H9 (cell line): Measurements from ENCODE around the gene OBP2B. TPM values are rescaled to one million over a fixed set of nuclear protein-coding genes. Genes with fewer than 3 reads are reported as not detected.

Source experiments
- DNase-seq: peaks from one replicate; pipeline ENCODE4 v3.0.0-alpha.2; 2017
- H2AFZ ChIP-seq: one replicate; pipeline ENCODE4 v1.6.1; 2013; ENCODE audit warnings: mild to moderate bottlenecking, low read length, control low read depth, moderate library complexity
- H2AK5ac ChIP-seq: 2 replicates; pipeline ENCODE4 v1.6.1; 2013; ENCODE audit warnings: low read length, control low read depth, mixed read lengths; ENCODE audit not compliant: insufficient read length
- H2BK120ac ChIP-seq: one replicate; pipeline ENCODE4 v1.6.1; 2013; ENCODE audit warnings: low read depth, mild to moderate bottlenecking, low read length, control low read depth, inconsistent platforms; ENCODE audit not compliant: poor library complexity, severe bottlenecking
- H2BK12ac ChIP-seq: 2 replicates; pipeline ENCODE4 v1.6.1; 2013; ENCODE audit warnings: low read length, control low read depth, mixed read lengths, low read depth; ENCODE audit not compliant: insufficient read length
- H2BK15ac ChIP-seq: 2 replicates; pipeline ENCODE4 v1.6.1; 2013; ENCODE audit warnings: low read depth, low read length, control low read depth
- H2BK20ac ChIP-seq: one replicate; pipeline ENCODE4 v1.6.1; 2013; ENCODE audit warnings: low read depth, mild to moderate bottlenecking, low read length, control low read depth, inconsistent platforms; ENCODE audit not compliant: poor library complexity, severe bottlenecking
- H2BK5ac ChIP-seq: 2 replicates; pipeline ENCODE4 v1.6.1; 2013; ENCODE audit warnings: low read length, control low read depth, mixed read lengths; ENCODE audit not compliant: insufficient read length
- H3K14ac ChIP-seq: 2 replicates; pipeline ENCODE4 v1.6.1; 2013; ENCODE audit warnings: low read length, control low read depth; ENCODE audit not compliant: insufficient read depth
- H3K18ac ChIP-seq: 2 replicates; pipeline ENCODE4 v1.6.1; 2013; ENCODE audit warnings: low read depth, mild to moderate bottlenecking, mixed read lengths, low read length, control low read depth; ENCODE audit not compliant: insufficient read length
- H3K23ac ChIP-seq: 2 replicates; pipeline ENCODE4 v1.6.1; 2013; ENCODE audit warnings: low read length, control low read depth, mixed read lengths, low read depth; ENCODE audit not compliant: insufficient read length
- H3K23me2 ChIP-seq: 2 replicates; pipeline ENCODE4 v1.6.1; 2013; ENCODE audit warnings: low read depth, mild to moderate bottlenecking, mixed read lengths, low read length, control low read depth; ENCODE audit not compliant: insufficient read length, poor library complexity, severe bottlenecking
- H3K27ac ChIP-seq: 2 replicates; pipeline ENCODE4 v1.5.1; 2013; ENCODE audit warnings: low read length, control low read depth, mixed read lengths, low read depth; ENCODE audit not compliant: insufficient read length
- H3K27me3 ChIP-seq: 2 replicates; pipeline ENCODE4 v1.6.1; 2013; ENCODE audit warnings: low read length, control low read depth, inconsistent platforms; ENCODE audit not compliant: insufficient read depth
- H3K4ac ChIP-seq: 2 replicates; pipeline ENCODE4 v1.6.1; 2013; ENCODE audit warnings: low read depth, mild to moderate bottlenecking, control low read depth, inconsistent platforms, low read length, moderate library complexity
- H3K4me1 ChIP-seq: 2 replicates; pipeline ENCODE4 v1.6.1; 2013; ENCODE audit warnings: low read length, control low read depth, inconsistent platforms; ENCODE audit not compliant: insufficient read depth
- H3K4me2 ChIP-seq: 2 replicates; pipeline ENCODE4 v1.6.1; 2013; ENCODE audit warnings: low read length, control low read depth, mixed read lengths; ENCODE audit not compliant: insufficient read length, insufficient read depth
- H3K56ac ChIP-seq: 2 replicates; pipeline ENCODE4 v1.6.1; 2013; ENCODE audit warnings: low read depth, mild to moderate bottlenecking, mixed read lengths, low read length, control low read depth; ENCODE audit not compliant: insufficient read length
- H3K79me1 ChIP-seq: 2 replicates; pipeline ENCODE4 v1.6.1; 2013; ENCODE audit warnings: low read depth, mild to moderate bottlenecking, moderate library complexity, low read length, control low read depth, inconsistent platforms; ENCODE audit not compliant: insufficient read depth, poor library complexity, severe bottlenecking
- H3K79me2 ChIP-seq: 2 replicates; pipeline ENCODE4 v1.6.1; 2013; ENCODE audit warnings: low read length, control low read depth, inconsistent platforms; ENCODE audit not compliant: insufficient read depth
- H3K9ac ChIP-seq: 2 replicates; pipeline ENCODE4 v1.6.1; 2013; ENCODE audit warnings: low read length, control low read depth, mixed read lengths; ENCODE audit not compliant: insufficient read length; ENCODE audit errors: extremely low read depth
- H3K9me3 ChIP-seq: one replicate; pipeline ENCODE4 v1.6.1; 2013; ENCODE audit warnings: low read depth, low read length, inconsistent platforms; ENCODE audit not compliant: control insufficient read depth
- H3T11ph ChIP-seq: one replicate; pipeline ENCODE4 v1.6.1; 2013; ENCODE audit warnings: mild to moderate bottlenecking, low read length, control low read depth, inconsistent platforms
- H4K20me1 ChIP-seq: one replicate; pipeline ENCODE4 v1.6.1; 2013; ENCODE audit not compliant: control insufficient read depth, insufficient read length, insufficient read depth
- H4K5ac ChIP-seq: 2 replicates; pipeline ENCODE4 v1.6.1; 2013; ENCODE audit warnings: low read depth, mild to moderate bottlenecking, mixed read lengths, low read length, control low read depth; ENCODE audit not compliant: insufficient read length
- H4K8ac ChIP-seq: replicated peaks from 2 replicates; pipeline ENCODE4 v1.6.1; 2013; ENCODE audit warnings: low read length, control low read depth, mixed read lengths, low read depth; ENCODE audit not compliant: insufficient read length
- H4K91ac ChIP-seq: 2 replicates; pipeline ENCODE4 v1.6.1; 2013; ENCODE audit warnings: low read depth, mild to moderate bottlenecking, moderate library complexity, mixed read lengths, low read length, control low read depth; ENCODE audit not compliant: insufficient read length
- H3K27ac Mint-ChIP-seq, 3 experiments: 2 replicates in 2 of 3; 3 replicates in 1 of 3; pipeline ENCODE4 v1.8.0; 2020 to 2021; ENCODE audit warnings: mixed read lengths in 3 of 3, mild to moderate bottlenecking in 1 of 3, moderate library complexity in 1 of 3
- H3K27me3 Mint-ChIP-seq: 2 replicates; pipeline ENCODE4 v1.8.0; 2021; ENCODE audit warnings: low read depth, mild to moderate bottlenecking, moderate library complexity, mixed read lengths
- H3K36me3 Mint-ChIP-seq, 3 experiments: 2 replicates in 2 of 3; 3 replicates in 1 of 3; pipeline ENCODE4 v1.8.0; 2020 to 2021; ENCODE audit warnings: low read depth in 3 of 3, mixed read lengths in 3 of 3; ENCODE audit not compliant: insufficient read depth in 1 of 3
- H3K4me1 Mint-ChIP-seq, 2 experiments: 2 replicates each; pipeline ENCODE4 v1.8.0; 2020; ENCODE audit warnings: mixed read lengths in 2 of 2
- H3K4me3 Mint-ChIP-seq, 2 experiments: 2 replicates in 1 of 2; 3 replicates in 1 of 2; pipeline ENCODE4 v1.8.0; 2020 to 2021; ENCODE audit warnings: mild to moderate bottlenecking in 2 of 2, mixed read lengths in 2 of 2, moderate library complexity in 1 of 2
- H3K9me3 Mint-ChIP-seq, 2 experiments: 2 replicates in 1 of 2; 3 replicates in 1 of 2; pipeline ENCODE4 v1.8.0; 2020; ENCODE audit warnings: mild to moderate bottlenecking in 2 of 2, mixed read lengths in 2 of 2, moderate library complexity in 1 of 2
- CTCF ChIP-seq: fragments of 200-600 bp; sonication (generic); conservative IDR thresholded peaks from 3 replicates; pipeline ENCODE4 v1.8.0; 2021; ENCODE audit warnings: antibody characterized with exemption, mild to moderate bottlenecking
- WGBS: extraction: QIAGEN DNeasy Blood & Tissue Kit; methylation state at CpG from one replicate; pipeline ENCODE4 v1.1.7; 2013; ENCODE audit warnings: missing lambda C conversion rate, low lambda C conversion rate, mixed read lengths; ENCODE audit not compliant: insufficient read length; ENCODE audit errors: extremely low coverage; 5-methylcytosine and 5-hydroxymethylcytosine counted together
- total RNA-seq: library from RNA; stranded (reverse); gene quantifications from 2 replicates; pipeline ENCODE4 v1.2.1, GENCODE V29; 2021

The OBP2B gene
- total RNA-seq, 1 experiment from 2014 or later: not detected

DNA sequence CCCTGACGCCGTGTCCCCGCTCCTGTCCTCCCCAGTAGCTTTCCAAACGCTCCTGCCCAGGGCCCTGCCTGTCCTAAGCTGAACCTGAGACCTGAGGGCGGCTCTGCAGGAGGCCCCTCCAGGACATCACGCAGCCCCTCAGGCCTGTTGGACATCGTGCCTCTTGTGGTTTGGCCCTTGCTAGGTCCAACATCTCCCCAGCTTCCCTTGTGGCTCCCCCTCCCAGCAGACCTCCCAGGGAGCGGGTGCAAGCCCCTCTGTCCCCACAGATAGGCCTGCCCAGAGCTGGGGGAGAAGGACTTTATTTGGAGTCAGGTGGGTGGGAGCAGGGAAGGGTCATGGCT lies 4.1 kb downstream of the OBP2B start:
- Mint-ChIP-seq H3K27me3 (peaks cover 94% of the 10 kb centered on the region), H3K27ac (no peak overlapping the region), H3K4me1 (0 out of 4 replicates have a peak, but pooled peaks cover 0 to 1% of the 10 kb centered on the region in 2 experiments), H3K9me3 (no peaks in the 10 kb centered on the region), H3K36me3 (no peaks in the 10 kb centered on the region), H3K4me3 (no peak overlapping the region)
- Histone ChIP-seq H4K20me1 (no peaks in the 10 kb centered on the region), H2BK120ac (no peak overlapping the region), H3K4me2 (no peak overlapping the region), H2AFZ (no peak overlapping the region), H3K56ac (no peak overlapping the region), H2BK12ac (no peak overlapping the region), H4K5ac (no peak overlapping the region), H2AK5ac (no peak overlapping the region), H4K91ac (no peak overlapping the region), H4K8ac (no peak overlapping the region), H3K79me2 (no peaks in the 10 kb centered on the region), H3K27ac (no peak overlapping the region), H3K79me1 (no peaks in the 10 kb centered on the region), H3K4me1 (no peaks in the 10 kb centered on the region), H3K9ac (no peak overlapping the region), H3K14ac (no peak overlapping the region), H3K27me3 (peaks cover 6% of the 10 kb centered on the region; the same call in 1 of the 2 replicates), H2BK15ac (no peak overlapping the region), H3K4ac (no peak overlapping the region), H3K23me2 (no peaks in the 10 kb centered on the region), H3T11ph (no peak overlapping the region), H3K23ac (no peak overlapping the region), H3K18ac (no peak overlapping the region), H2BK5ac (no peak overlapping the region), H3K9me3 (no peaks in the 10 kb centered on the region), H2BK20ac (no peak overlapping the region)
- WGBS: no CpG with 5 or more reads among the region's 8 CpGs
- DNase-seq: no peak
- TF ChIP-seq CTCF: no peak
